ENCODE data around the gene CDC42BPG. TPM values are rescaled to one million over a fixed set of nuclear protein-coding genes. Genes with fewer than 3 reads are reported as not detected.

CDC42BPG gene
- total RNA-seq, 1 donor from 2014 or later, result 13.0 TPM

DNA sequence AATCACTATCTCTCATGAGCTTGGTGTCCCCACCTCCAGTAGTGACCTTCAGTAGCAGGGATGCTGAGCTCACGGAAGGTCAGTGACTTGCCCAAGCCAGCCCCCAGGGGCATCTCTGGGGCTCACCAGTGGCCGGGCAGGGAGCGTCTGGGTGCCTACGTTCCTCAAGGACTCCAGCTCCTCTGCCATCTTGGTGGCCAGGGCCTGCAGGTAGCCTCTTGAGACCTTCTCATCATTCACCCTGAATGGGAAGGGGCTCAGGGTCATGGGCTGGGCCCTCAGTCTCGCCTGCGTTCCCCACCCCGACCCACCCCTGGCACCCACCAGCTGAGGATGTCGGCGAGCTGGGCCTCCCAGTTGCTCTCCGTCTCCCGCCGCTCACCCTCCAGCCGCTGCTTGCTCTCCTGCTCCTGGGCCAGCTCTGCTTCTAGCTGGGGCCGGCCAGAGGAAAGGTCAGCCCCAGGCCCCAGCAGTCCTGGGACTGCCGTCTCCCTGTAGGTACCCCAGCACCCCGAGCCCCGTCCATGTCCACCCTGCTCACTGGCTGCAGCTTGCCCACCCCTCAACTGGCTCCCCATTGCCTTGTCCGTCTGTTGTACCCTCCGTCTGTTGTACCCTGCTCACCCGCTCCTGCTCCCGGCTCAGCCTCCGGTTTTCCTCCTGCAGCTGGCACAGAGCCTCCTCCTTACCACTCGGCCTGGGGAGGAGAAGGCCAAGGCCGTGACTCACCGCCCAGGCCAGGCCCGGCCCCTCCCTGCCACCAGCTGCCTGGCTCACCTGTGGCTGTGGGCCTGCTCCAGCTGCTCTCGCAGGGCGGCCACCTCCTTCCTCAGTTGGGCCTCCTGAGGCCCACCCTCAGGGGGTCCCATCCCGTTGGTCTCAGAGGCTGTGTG, 9.5 kb downstream of the CDC42BPG start:
- H3K9me3 ChIP-seq, result no peaks in the 10 kb centered on the region
- no peaks in the 10 kb centered on the region for H3K4me1 ChIP-seq
- H3K27me3 ChIP-seq, result no peaks in the 10 kb centered on the region
- H3K27ac ChIP-seq, result no peak overlapping the region
- TF ChIP-seq POLR2A (IDR thresholded peaks at IDR 0.05) (no peak), POLR2AphosphoS5 (IDR thresholded peaks at IDR 0.05; ENCODE audit: insufficient read depth in 1 of 2, low read depth in 1 of 2) (no peak)
- TF ChIP-seq, protein P1, sequence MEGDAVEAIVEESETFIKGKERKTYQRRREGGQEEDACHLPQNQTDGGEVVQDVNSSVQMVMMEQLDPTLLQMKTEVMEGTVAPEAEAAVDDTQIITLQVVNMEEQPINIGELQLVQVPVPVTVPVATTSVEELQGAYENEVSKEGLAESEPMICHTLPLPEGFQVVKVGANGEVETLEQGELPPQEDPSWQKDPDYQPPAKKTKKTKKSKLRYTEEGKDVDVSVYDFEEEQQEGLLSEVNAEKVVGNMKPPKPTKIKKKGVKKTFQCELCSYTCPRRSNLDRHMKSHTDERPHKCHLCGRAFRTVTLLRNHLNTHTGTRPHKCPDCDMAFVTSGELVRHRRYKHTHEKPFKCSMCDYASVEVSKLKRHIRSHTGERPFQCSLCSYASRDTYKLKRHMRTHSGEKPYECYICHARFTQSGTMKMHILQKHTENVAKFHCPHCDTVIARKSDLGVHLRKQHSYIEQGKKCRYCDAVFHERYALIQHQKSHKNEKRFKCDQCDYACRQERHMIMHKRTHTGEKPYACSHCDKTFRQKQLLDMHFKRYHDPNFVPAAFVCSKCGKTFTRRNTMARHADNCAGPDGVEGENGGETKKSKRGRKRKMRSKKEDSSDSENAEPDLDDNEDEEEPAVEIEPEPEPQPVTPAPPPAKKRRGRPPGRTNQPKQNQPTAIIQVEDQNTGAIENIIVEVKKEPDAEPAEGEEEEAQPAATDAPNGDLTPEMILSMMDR (IDR thresholded peaks at IDR 0.05), result no peak
- H3K36me3 ChIP-seq, result peaks cover 0 to 2% of the 10 kb centered on the region in 2 donors
- intact Hi-C loops (cut with DNase I), result no loop called here
- no peak overlapping the region for H3K4me3 ChIP-seq
- no peak for DNase-seq (ENCODE audit: extremely low spot score in 2 of 2)

DNA sequence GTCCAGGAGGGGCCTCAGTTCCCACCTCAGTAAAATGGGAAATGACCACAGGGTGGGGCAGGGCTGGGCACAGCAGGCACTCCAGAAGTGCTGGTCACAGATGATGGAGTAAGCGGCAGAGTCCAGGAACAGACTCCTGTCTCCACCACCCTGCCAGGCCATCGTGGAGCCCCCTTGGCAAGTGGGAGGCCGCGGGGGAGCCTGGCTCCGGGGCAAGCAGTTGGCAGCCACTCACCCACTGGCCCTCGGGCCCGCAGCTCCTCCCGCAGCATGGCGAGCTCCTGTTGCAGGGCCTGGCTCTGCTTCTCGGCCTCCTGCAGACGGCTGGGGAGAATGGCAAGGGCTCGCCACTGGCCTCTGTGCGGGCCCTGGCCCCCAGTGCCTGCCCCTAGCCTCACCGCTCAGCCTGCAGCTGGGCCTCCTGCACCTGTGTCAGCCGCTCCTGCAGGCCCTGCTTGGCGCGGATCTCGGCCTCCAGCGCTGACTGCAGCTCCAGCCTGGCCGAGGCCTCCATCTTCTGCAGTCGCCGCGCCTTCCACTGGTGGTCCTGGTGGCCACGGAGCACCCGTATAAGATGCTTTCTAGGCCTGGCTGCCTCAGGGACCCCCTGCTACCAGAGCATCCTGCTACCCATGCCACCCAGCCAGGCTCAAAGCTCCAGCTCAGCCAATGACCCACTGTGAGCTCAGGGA, 10.3 kb downstream of the CDC42BPG start:
- Histone ChIP-seq H3K27ac (no peak overlapping the region), H3K36me3 (peaks cover 0 to 7% of the 10 kb centered on the region in 2 donors), H3K4me3 (no peak overlapping the region), H3K27me3 (no peaks in the 10 kb centered on the region), H3K4me1 (no peaks in the 10 kb centered on the region), H3K9me3 (no peaks in the 10 kb centered on the region)
- DNase-seq (ENCODE audit: extremely low spot score in 2 of 2), result no peak
- intact Hi-C loops (cut with DNase I), result no loop called here
- TF ChIP-seq POLR2A (IDR thresholded peaks at IDR 0.05), result no peak
- TF ChIP-seq POLR2AphosphoS5 (IDR thresholded peaks at IDR 0.05; ENCODE audit: insufficient read depth in 1 of 2, low read depth in 1 of 2), result no peak
- TF ChIP-seq, protein P1 (IDR thresholded peaks at IDR 0.05), result no peak

DNA sequence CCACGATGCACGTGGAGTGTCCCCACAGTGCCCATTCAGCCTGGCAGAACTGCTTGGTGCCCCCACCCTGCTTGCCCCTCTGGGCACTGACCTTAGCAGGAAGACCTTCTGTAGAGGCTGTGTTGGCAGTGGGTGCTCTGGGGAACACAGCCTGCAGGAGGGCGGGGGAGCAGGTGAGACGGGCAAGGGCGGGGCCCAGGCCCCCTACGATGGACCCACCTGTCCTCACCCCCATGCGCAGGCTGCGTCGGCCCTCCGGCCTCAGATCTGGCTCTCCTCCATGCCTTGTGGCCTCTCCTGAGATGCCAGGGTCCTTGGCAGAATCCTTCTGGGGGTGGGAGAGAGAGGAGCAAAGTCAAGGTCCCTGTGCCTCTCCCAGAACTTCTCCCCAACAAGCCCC, 10.9 kb downstream of the CDC42BPG start:
- Histone ChIP-seq H3K36me3 (peaks cover 0 to 7% of the 10 kb centered on the region in 2 donors), H3K4me3 (no peak overlapping the region), H3K9me3 (no peaks in the 10 kb centered on the region), H3K4me1 (no peaks in the 10 kb centered on the region), H3K27ac (no peak overlapping the region), H3K27me3 (no peaks in the 10 kb centered on the region)
- no peak for TF ChIP-seq POLR2AphosphoS5 (IDR thresholded peaks at IDR 0.05; ENCODE audit: insufficient read depth in 1 of 2, low read depth in 1 of 2)
- TF ChIP-seq, protein P1 (IDR thresholded peaks at IDR 0.05), result no peak
- TF ChIP-seq POLR2A (IDR thresholded peaks at IDR 0.05), result no peak
- no peak for DNase-seq (ENCODE audit: extremely low spot score in 2 of 2)
- intact Hi-C loops (cut with DNase I), result no loop called here

DNA sequence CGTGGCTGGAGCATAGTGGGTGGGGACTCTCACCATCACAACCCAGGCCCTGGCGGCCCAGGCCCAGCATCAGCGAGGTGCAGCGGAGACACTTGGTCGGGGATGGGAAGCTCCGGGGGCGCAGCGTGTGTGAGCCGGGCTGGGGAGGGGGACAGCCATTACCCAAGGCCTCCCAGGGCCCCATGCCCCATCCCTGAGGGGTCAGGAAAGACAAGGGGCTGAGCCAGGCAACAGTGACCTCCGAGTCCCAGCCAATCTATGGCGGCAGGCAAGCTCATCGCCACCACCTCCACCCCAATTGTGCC, 11.3 kb downstream of the CDC42BPG start:
- intact Hi-C loops (cut with DNase I), result no loop called here

More for the DNA sequence above, 11.3 kb downstream of the CDC42BPG start:
- Histone ChIP-seq H3K4me1 (no peaks in the 10 kb centered on the region), H3K4me3 (no peak overlapping the region), H3K27me3 (no peaks in the 10 kb centered on the region), H3K36me3 (peaks cover 0 to 7% of the 10 kb centered on the region in 2 donors), H3K27ac (no peak overlapping the region), H3K9me3 (no peaks in the 10 kb centered on the region)
- DNase-seq (ENCODE audit: extremely low spot score in 2 of 2), result no peak
- TF ChIP-seq POLR2A (IDR thresholded peaks at IDR 0.05) (no peak), POLR2AphosphoS5 (IDR thresholded peaks at IDR 0.05; ENCODE audit: insufficient read depth in 1 of 2, low read depth in 1 of 2) (no peak)
- TF ChIP-seq, protein P1 (IDR thresholded peaks at IDR 0.05), result no peak
